Muscle of leg (tissue), 11 donors: ENCODE measurements around the gene ANKRD30B. TPM values are rescaled to one million over a fixed set of nuclear protein-coding genes. Genes with fewer than 3 reads are reported as not detected.
"Not testable (repeated sequence)": the region's sequence is repeated elsewhere in the genome, so short reads cannot be mapped to it uniquely, and the experiment has no call there.

Experiments used
- DNase-seq: peaks from one replicate; pipeline ENCODE4 v3.0.0; 2013
- H3K27ac ChIP-seq: one replicate; pipeline ENCODE4 v1.5.1; 2013; ENCODE audit warnings: mild to moderate bottlenecking, low read length, control low read depth
- H3K27me3 ChIP-seq: one replicate; pipeline ENCODE4 v1.6.1; 2013; ENCODE audit warnings: low read length; ENCODE audit not compliant: control insufficient read depth, insufficient read depth
- H3K36me3 ChIP-seq: one replicate; pipeline ENCODE4 v1.6.1; 2013; ENCODE audit warnings: low read length; ENCODE audit not compliant: control insufficient read depth, insufficient read depth
- H3K4me1 ChIP-seq: one replicate; pipeline ENCODE4 v1.6.1; 2013; ENCODE audit warnings: low read length; ENCODE audit not compliant: control insufficient read depth, insufficient read depth
- H3K4me3 ChIP-seq: one replicate; pipeline ENCODE4 v1.5.1; 2013; ENCODE audit warnings: low read length, control low read depth
- H3K9me3 ChIP-seq: replicated peaks from 2 replicates; pipeline ENCODE4 v1.6.1; 2013; ENCODE audit warnings: low read depth, low read length; ENCODE audit not compliant: control insufficient read depth
- WGBS: methylation state at CpG from one replicate; pipeline ENCODE4 v1.1.5; 2013; ENCODE audit warnings: missing lambda C conversion rate; ENCODE audit not compliant: insufficient coverage; 5-methylcytosine and 5-hydroxymethylcytosine counted together
- polyA plus RNA-seq, 8 donors: library from polyadenylated mRNA; unstranded; fragments of 120-200 nt; gene quantifications; one replicate each; pipeline versions ENCODE4 v1.2.1 to v1.2.3, GENCODE V29; 2013; ENCODE audit warnings: inconsistent platforms in 1 of 8, low replicate concordance in 1 of 8; ENCODE audit not compliant: insufficient read length in 8 of 8, insufficient read depth in 1 of 8
- total RNA-seq: library from RNA; stranded (reverse); fragments of 120-200 nt; gene quantifications from one replicate; pipeline ENCODE4 v1.2.4, GENCODE V29; 2013

ANKRD30B gene
- total and polyA plus RNA-seq, 9 donors = under 0.01 to 0.09 (median 0.06) TPM; not detected in 6

- no CpG with 5 or more reads among the region's 2 CpGs for WGBS
- Histone ChIP-seq H3K4me1 (no peaks in the 10 kb centered on the region), H3K27me3 (no peaks in the 10 kb centered on the region), H3K4me3 (no peak overlapping the region), H3K27ac (no peak overlapping the region), H3K36me3 (no peaks in the 10 kb centered on the region), H3K9me3 (peaks cover 13% of the 10 kb centered on the region)
- no peak for DNase-seq
Measured at GRCh38 chr18:14769381-14769780, 21.4 kb downstream of the ANKRD30B start.

GRCh38 chr18:14776801-14777200 lies 28.8 kb downstream of the ANKRD30B start:
- no peak for DNase-seq
- WGBS = no CpG with 5 or more reads among the region's 2 CpGs
- Histone ChIP-seq H3K27ac (no peak overlapping the region), H3K9me3 (peaks cover 3% of the 10 kb centered on the region), H3K36me3 (no peaks in the 10 kb centered on the region), H3K4me3 (no peak overlapping the region), H3K4me1 (no peaks in the 10 kb centered on the region), H3K27me3 (no peaks in the 10 kb centered on the region)

GRCh38 chr18:14781671-14782070 lies 33.7 kb downstream of the ANKRD30B start:
- no peak for DNase-seq
- Histone ChIP-seq H3K36me3 (no peaks in the 10 kb centered on the region), H3K4me3 (no peak overlapping the region), H3K4me1 (no peaks in the 10 kb centered on the region), H3K9me3 (peaks cover 5% of the 10 kb centered on the region), H3K27ac (no peak overlapping the region), H3K27me3 (no peaks in the 10 kb centered on the region)
- no CpG with 5 or more reads among the region's 3 CpGs for WGBS

- no peak overlapping the region for H3K4me3 ChIP-seq
- H3K27me3 ChIP-seq = no peaks in the 10 kb centered on the region
- H3K9me3 ChIP-seq = peaks cover 4% of the 10 kb centered on the region
- H3K27ac ChIP-seq = no peak overlapping the region
- no CpG with 5 or more reads among the region's 2 CpGs for WGBS
- DNase-seq = no peak
- H3K36me3 ChIP-seq = no peaks in the 10 kb centered on the region
- H3K4me1 ChIP-seq = no peaks in the 10 kb centered on the region
Measured at GRCh38 chr18:14784133-14784532, 36.2 kb downstream of the ANKRD30B start.

- DNase-seq, H3K9me3 ChIP-seq, H3K4me1 ChIP-seq, H3K4me3 ChIP-seq, H3K27ac ChIP-seq, H3K27me3 ChIP-seq, H3K36me3 ChIP-seq: not testable (repeated sequence)
- WGBS = 83% methylated on average over 1 of the region's 3 CpGs
Measured at GRCh38 chr18:14796876-14797275, 48.9 kb downstream of the ANKRD30B start.

- not testable (repeated sequence) for H3K27ac ChIP-seq, H3K9me3 ChIP-seq, H3K4me3 ChIP-seq, H3K4me1 ChIP-seq, DNase-seq, H3K36me3 ChIP-seq, H3K27me3 ChIP-seq
- WGBS = 79% methylated on average over 3 of the region's 12 CpGs
Measured at GRCh38 chr18:14797969-14798764, 50.2 kb downstream of the ANKRD30B start.

GRCh38 chr18:14811081-14811480 lies 63.1 kb downstream of the ANKRD30B start:
- WGBS = no CpG with 5 or more reads among the region's 13 CpGs
- not testable (repeated sequence) for H3K4me1 ChIP-seq, DNase-seq, H3K27ac ChIP-seq, H3K4me3 ChIP-seq, H3K27me3 ChIP-seq, H3K9me3 ChIP-seq, H3K36me3 ChIP-seq

- not testable (repeated sequence) for H3K4me1 ChIP-seq, H3K27ac ChIP-seq, H3K4me3 ChIP-seq, H3K9me3 ChIP-seq, H3K27me3 ChIP-seq, DNase-seq, H3K36me3 ChIP-seq
- WGBS = no CpG with 5 or more reads among the region's 2 CpGs
Measured at GRCh38 chr18:14826972-14827632, 79.1 kb downstream of the ANKRD30B start.

GRCh38 chr18:14841607-14842006 lies 93.6 kb downstream of the ANKRD30B start:
- not testable (repeated sequence) for H3K27ac ChIP-seq, DNase-seq, H3K4me1 ChIP-seq, H3K9me3 ChIP-seq, H3K36me3 ChIP-seq, H3K27me3 ChIP-seq, H3K4me3 ChIP-seq
- no CpG with 5 or more reads among the region's 2 CpGs for WGBS

- H3K27me3 ChIP-seq, H3K9me3 ChIP-seq, H3K4me1 ChIP-seq, DNase-seq, H3K4me3 ChIP-seq, H3K36me3 ChIP-seq, H3K27ac ChIP-seq: not testable (repeated sequence)
- no CpG with 5 or more reads among the region's 2 CpGs for WGBS
Measured at GRCh38 chr18:14851533-14851932, 103.6 kb downstream of the ANKRD30B start.
